ENCODE measurements around the gene RRP8.

RRP8 gene

DNA sequence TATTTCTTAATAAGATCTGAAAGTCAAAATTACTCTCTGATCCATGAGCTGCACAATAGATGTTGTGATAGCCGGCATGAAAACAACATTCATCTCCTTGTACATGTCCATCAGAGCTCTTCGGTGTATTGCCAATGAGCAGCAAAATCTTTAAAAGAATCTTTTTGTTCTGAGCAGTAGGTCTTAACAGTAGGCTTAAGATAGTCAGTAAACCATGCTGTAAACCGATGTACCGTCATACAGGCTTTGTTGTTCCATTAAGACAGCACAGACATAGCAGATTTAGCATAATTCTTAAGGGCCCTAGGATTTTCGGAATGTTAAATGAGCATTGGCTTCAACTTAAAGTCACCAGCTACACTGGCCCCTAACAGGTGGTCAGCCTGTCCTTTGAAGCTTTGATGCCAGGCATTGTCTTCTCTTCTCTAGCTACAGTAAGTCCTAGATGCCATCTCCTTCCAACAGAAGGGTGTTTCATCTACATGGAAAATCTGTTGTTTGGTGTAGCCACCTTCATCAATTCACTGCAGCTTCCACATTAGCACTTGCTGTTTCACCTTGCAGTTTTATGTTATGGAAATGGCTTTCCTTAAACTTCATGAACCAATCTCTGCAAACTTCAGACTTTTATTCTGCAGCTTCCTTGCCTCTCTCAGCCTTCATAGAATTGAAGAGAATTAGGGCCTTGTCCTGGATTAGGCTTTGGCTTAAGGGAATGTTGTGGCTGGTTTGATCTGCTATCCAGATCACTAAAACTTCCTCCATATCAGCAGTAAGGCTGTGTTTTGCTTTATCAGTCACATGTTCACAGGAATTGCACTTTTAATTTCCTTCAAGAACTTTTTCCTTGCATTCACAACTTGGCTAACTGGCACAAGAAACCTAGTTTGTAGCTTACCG, 28.4 kb downstream of the RRP8 start:
- ChIA-PET POLR2A (no interaction called here), CTCF (interaction anchor here (1.0 to 1.6 kb wide), 6 partner anchors 9 to 109 kb away, joined by 3 to 6 read pairs (median 3); no protein-coding TSS in a partner anchor)
- no peak for DNase-seq (ENCODE audit: extremely low spot score)
- TF ChIP-seq, protein P1, sequence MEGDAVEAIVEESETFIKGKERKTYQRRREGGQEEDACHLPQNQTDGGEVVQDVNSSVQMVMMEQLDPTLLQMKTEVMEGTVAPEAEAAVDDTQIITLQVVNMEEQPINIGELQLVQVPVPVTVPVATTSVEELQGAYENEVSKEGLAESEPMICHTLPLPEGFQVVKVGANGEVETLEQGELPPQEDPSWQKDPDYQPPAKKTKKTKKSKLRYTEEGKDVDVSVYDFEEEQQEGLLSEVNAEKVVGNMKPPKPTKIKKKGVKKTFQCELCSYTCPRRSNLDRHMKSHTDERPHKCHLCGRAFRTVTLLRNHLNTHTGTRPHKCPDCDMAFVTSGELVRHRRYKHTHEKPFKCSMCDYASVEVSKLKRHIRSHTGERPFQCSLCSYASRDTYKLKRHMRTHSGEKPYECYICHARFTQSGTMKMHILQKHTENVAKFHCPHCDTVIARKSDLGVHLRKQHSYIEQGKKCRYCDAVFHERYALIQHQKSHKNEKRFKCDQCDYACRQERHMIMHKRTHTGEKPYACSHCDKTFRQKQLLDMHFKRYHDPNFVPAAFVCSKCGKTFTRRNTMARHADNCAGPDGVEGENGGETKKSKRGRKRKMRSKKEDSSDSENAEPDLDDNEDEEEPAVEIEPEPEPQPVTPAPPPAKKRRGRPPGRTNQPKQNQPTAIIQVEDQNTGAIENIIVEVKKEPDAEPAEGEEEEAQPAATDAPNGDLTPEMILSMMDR (IDR thresholded peaks at IDR 0.05; ENCODE audit: control extremely low read depth, extremely low read depth, low read depth, missing control alignments): no peak

DNA sequence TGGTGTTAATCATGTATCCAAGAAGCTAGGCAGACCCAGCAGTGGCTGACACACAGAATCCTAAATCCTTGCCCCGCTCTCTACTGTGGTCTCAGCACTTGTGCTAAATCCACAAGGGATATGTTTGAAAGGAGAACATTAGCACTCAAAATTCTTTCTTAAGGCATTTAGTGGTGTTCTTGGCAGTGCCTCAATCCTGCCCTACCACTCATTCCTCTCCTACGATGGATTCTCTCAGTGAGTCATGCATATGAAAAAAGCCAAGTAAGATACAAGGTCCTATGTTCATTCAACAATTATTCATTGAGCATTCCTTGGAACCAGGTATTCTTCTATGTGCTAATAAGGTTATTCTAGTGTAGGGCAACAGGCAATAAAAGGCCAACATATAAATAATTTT, 31.2 kb downstream of the RRP8 start:
- TF ChIP-seq, protein P1 (IDR thresholded peaks at IDR 0.05; ENCODE audit: control extremely low read depth, extremely low read depth, low read depth, missing control alignments): no peak
- DNase-seq (ENCODE audit: extremely low spot score): no peak
- ChIA-PET CTCF (interaction anchor here (0.9 to 1.1 kb wide), 3 partner anchors 10 to 31 kb away, joined by 3 read pairs; no protein-coding TSS in a partner anchor), POLR2A (no interaction called here)

DNA sequence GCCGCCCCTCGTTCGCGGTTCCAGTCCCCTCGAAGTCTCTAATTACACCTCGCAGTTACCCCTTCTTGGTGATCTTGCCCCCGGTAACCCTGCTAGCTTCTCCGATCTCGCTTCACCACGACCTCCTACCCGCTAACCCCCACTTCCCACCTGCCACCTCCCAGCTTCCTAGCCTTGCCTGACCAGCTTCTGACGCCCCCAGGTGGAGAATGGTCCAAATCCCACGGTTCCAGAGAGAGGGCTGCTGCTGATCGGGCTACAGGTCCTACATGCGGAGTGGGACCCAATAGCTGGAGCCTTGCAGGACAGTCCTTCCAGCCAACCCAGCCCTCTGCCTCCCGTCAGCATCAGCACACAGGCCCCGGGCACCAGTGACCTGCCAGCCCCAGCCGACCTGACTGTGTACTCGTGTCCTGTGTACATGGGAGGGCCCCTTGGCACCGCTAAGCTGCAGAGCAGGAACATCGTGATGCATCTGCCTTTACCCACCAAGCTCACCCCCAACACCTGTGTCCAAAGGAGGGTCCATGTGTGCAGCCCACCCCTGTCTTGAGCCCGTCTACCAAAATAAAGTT, 31.9 kb downstream of the RRP8 start:
- TF ChIP-seq, protein P1 (IDR thresholded peaks at IDR 0.05; ENCODE audit: control extremely low read depth, extremely low read depth, low read depth, missing control alignments): no peak
- ChIA-PET CTCF (interaction anchor here (0.9 to 1.5 kb wide), 4 partner anchors 11 to 166 kb away, joined by 3 read pairs; no protein-coding TSS in a partner anchor), POLR2A (no interaction called here)
- DNase-seq (ENCODE audit: extremely low spot score): no peak

DNA sequence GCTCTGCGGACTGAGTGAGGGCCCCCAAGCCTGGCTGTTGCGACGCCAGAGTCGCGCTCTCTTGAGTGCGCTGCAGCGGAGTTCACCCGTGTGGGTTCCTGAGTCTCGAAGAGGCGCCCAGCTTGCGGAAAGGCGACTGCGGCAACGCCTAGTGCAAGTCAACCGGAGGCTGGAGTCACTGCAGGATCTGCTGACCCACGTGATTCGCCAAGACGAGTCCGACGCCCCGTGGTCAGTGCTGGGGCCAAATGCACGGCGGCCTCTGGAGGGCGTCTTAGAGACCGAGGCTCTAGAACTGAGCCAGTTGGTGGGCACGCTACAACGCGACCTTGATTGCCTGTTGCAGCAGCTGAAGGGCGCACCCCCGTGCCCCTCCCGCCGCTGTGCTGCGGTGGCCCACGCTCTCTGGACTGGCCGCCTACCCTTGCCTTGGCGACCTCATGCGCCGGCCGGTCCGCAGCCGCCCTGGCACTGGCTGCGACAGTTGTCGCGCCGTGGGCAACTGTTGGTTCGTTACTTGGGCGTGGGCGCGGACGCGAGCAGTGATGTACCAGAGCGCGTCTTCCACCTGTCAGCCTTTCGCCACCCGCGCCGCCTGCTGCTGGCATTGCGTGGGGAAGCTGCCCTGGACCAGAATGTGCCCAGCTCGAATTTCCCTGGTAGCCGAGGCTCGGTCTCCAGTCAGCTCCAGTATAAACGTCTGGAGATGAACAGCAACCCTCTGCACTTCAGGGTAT, 32.6 kb downstream of the RRP8 start:
- TF ChIP-seq, protein P1 (IDR thresholded peaks at IDR 0.05; ENCODE audit: control extremely low read depth, extremely low read depth, low read depth, missing control alignments): no peak
- DNase-seq (ENCODE audit: extremely low spot score): no peak
- ChIA-PET POLR2A (no interaction called here), CTCF (interaction anchor here (0.9 to 1.6 kb wide), 5 partner anchors 10 to 167 kb away, joined by 3 to 4 read pairs (median 3); no protein-coding TSS in a partner anchor)

DNA sequence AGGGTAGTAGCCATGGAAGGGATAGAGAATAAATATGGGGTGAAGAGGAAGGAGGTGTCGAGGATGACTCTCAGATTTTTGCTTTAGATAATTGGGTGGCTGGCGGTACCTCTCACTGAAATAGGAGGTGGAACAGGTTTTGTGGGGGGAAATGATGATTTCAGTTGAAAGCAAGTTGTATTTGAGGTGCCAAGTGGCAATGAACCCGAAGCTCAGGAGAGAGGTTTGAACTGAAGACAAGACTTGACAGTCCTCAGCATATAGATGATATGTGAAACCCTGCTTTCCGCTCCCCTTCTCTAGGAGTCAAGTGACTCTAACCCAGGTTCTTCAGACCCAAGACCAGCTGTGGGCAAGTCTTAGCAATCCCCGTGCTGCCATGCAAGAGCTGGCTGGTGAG, 33.7 kb downstream of the RRP8 start:
- TF ChIP-seq, protein P1 (IDR thresholded peaks at IDR 0.05; ENCODE audit: control extremely low read depth, extremely low read depth, low read depth, missing control alignments): no peak
- ChIA-PET POLR2A (interaction anchor here (0.6 kb wide), 1 partner anchor 113 kb away, joined by 4 read pairs; the partner anchor contains the start of gene MRPL17), CTCF (interaction anchor here (1.0 to 1.6 kb wide), 3 partner anchors 22 to 190 kb away, joined by 3 to 4 read pairs (median 4); no protein-coding TSS in a partner anchor)

More for the DNA sequence above, 33.7 kb downstream of the RRP8 start:
- DNase-seq (ENCODE audit: extremely low spot score): no peak
